GM13976 (cell line): ENCODE results near the gene GRK1.

Experiments used
- DNase-seq: peaks from one replicate; pipeline ENCODE4 v3.0.0; 2012; ENCODE audit warnings: low spot score
- CTCF ChIP-seq: IDR thresholded peaks from 2 replicates; pipeline ENCODE4 v1.5.1; 2012; ENCODE audit warnings: borderline replicate concordance, mild to moderate bottlenecking; ENCODE audit not compliant: insufficient read depth; ENCODE audit errors: extremely low read depth, missing control alignments, control extremely low read depth
- in situ Hi-C: fragments of 300-500 bp; cut with MboI; formaldehyde crosslinking; loops from one replicate; pipeline ENCODE4 v1.12.0; 2022; ENCODE audit warnings: low sequenced_read_pairs, mixed read lengths, inconsistent platforms; ENCODE audit not compliant: unreplicated experiment

GRK1 gene

GRCh38 chr13:113786262-113786841 is 119.3 kb downstream of the GRK1 start:
- TF ChIP-seq CTCF = no peak
- no peak for DNase-seq
- in situ Hi-C loops = no loop called here
